SKM-1 treated with dmso at 0.1 percent for 144 hours (cell line): ENCODE results near the gene GRIK4.
"Not testable (repeated sequence)": the region's sequence is repeated elsewhere in the genome, so short reads cannot be mapped to it uniquely, and the experiment has no call there.

ENCODE experiments used
- DNase-seq: peaks from one replicate; lab custom pipeline; 2025; ENCODE audit not compliant: unreplicated experiment; lab: John Stamatoyannopoulos, UW

Gene GRIK4

DNA sequence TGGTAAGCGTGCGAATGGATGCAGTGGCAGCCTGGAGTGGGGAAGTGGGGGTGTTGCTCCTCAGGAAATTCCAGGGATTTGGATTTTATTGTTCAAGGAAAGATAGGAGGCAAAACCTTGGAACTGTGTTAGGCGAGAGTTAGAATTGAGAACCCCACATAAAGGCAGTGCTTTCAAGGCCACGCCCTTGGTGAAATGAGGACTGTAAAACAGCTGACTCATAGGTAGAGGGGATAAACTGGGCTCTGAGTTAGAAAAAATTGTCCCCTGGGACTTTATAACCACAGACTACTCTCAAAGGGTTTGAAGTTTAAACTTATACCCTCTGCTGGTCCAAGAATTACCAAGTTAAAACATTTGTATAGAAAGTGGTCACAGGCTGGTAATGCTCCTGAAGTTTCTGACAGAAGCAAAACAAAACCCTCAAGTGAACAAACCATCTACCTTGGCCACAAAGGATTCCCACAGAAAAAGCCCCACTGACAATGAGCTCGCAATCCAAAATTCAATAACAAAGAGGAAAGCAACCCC lies 262.0 kb downstream of the GRIK4 start:
- DNase-seq = no peak

DNA sequence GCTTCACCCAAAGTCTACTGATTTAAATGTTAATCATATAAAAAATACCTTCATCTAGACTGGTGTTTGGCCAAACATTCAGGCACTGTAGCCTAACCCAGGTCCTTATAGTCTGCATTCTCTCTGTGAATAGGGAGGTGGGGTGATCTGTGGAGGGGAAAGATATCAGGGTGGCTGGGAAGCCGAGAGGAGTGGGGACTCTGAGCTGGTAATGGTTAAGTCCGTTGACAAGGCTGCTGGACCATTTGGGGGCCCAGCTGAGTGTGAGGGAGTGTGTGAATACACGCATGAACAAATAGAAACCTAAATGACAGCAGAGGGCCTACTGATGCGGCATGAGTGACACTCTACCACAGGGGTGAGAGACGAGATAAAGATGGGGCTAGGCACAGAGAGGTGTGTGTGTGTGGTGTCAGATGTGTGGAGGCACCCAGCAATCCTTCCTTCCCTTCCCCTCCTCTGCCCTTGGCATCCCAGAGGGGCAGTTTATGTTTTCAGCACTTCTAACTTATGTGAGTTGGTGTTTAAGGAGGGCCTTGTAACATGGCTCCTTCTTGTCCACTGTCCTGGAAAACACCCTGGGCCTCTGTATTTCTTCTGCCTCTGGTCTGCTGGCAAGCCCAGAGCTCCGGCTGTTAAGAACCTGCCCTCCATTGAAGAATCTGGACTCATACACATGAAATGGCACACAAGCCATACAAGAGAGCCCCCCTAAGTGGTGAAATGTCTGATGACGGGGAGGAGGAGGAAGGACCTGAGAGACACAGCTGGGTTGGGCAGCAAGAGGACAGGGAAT lies 263.2 kb downstream of the GRIK4 start:
- no peak for DNase-seq

GRCh38 chr11:120775986-120776951 lies 264.7 kb downstream of the GRIK4 start:
- DNase-seq = no peak

- DNase-seq = no peak
Measured at GRCh38 chr11:120778685-120779490, 267.3 kb downstream of the GRIK4 start.

GRCh38 chr11:120780239-120780638 lies 268.7 kb downstream of the GRIK4 start:
- no peak for DNase-seq

GRCh38 chr11:120781486-120782120 lies 270.1 kb downstream of the GRIK4 start:
- no peak for DNase-seq

DNA sequence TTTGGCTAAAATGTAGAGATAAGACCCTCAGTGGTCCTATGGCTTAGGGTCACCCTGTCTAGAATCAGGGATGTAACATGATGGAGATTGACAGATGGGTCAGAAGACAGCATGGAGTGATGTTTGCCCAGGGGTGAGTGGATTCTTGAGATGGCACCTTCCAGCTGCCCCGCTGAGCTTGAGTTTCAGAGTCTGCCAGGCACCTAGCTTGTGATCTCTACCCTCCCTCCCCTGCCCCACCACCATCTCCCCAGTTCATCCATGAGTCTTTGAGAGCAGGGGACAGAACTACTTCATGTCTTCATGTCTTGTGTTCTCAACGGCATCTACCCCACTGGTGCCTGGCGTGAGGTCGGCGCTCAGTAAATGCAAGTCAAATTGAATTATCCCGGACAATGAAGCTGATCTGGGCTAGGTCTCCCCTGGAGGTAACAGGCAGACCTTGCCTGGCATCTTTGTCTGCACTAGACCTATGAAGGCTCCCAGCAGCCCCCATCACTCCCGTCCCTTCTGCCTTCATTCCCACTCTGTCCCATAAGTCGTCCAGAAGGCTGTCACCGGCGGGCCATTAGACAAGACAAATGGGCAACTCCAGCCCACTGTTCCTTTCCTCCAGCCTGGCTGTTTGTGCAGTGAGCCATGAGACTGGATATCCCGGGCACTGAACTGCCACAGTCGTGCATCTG lies 273.2 kb downstream of the GRIK4 start:
- no peak for DNase-seq

DNA sequence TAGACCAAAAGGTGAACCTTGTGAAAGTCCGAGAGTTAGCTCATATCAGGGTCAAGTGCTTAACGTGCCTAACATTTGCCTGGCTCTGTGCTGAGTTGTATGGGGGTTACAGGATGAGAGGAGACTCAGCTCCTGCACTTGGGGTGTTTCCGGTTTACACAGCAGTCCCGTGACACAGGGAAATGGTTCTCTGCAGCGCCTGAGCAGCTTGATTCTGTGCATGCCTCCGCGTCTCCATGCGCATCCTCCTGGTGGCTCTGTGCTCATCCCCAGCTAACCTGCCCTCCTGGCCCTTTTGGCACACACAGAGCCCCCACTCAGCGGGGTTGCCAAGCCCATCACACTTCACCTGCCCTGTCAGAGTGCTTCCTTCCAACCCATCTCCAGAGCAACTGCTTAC lies 274.0 kb downstream of the GRIK4 start:
- no peak for DNase-seq

- DNase-seq = no peak
Measured at GRCh38 chr11:120786206-120786735, 274.7 kb downstream of the GRIK4 start.

DNA sequence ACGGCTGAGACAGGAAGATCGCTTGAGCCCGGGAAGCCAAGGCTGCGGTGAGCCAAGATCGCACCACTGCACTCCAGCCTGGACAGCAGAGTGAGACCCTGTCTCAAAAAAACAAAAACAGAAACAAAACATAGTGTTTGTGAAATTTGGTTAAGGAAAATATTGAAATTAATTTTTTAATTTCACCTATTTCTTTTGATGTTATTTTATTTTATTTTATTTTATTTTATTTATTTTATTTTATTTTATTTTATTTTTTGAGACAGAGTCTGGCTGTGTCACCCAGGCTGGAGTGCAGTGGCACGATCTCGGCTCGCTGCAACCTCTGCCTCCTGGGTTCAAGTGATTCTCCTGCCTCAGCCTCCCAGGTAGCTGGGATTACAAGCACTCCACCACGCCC lies 275.7 kb downstream of the GRIK4 start:
- DNase-seq = not testable (repeated sequence)

- no peak for DNase-seq
Measured at GRCh38 chr11:120789391-120789790, 277.8 kb downstream of the GRIK4 start.

- DNase-seq = no peak
Measured at GRCh38 chr11:120792306-120792705, 280.8 kb downstream of the GRIK4 start.

DNA sequence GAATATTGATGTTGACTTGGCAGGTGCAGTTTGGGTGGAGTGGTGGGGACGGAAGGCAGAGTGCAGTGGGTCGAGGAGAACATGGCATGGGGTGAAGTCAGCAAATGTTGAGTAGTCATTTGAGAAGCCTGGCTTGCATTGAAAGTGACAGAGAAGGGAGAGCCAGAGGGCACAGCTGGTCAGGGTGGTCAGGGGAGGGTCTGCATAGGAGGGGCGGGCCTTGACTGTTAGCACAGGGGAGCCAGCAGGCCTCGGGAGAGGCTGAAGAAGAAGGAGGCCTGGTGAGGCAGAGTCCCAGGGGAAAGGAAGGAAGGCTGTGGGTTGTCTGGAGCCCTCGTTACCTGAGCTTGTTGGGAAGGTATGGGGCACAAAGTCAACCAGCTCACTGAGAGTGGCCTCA lies 281.6 kb downstream of the GRIK4 start:
- no peak for DNase-seq

DNA sequence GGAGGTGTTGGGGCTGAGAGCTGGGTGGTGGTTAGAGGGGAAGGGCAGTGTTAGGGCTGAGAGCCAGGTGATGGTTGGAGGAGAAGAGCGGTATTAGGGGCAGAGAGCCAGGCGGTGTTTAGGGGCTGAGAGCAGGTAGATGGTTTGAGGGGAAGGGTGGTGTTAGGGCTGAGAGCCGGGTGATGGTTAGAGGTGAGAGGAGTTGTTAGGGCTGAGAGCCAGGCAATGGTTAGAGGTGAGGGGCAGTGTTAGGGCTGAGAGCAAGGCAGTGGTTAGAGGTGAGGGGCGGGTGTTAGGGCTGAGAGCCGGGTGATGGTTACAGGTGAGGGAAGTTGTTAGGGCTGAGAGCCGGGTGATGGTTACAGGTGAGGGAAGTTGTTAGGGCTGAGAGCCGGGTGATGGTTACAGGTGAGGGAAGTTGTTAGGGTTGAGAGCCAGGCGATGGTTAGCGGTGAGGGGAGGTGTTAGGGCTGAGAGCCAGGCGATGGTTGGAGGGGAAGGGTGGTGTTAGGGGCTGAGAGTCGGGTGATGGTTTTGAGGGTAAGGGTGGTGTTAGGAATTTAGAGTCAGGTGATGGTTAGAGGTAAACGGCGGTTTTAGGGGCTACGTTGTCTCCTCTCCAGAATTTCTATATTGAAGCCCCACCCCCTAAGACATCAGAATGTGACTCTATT lies 282.4 kb downstream of the GRIK4 start:
- DNase-seq = no peak

DNA sequence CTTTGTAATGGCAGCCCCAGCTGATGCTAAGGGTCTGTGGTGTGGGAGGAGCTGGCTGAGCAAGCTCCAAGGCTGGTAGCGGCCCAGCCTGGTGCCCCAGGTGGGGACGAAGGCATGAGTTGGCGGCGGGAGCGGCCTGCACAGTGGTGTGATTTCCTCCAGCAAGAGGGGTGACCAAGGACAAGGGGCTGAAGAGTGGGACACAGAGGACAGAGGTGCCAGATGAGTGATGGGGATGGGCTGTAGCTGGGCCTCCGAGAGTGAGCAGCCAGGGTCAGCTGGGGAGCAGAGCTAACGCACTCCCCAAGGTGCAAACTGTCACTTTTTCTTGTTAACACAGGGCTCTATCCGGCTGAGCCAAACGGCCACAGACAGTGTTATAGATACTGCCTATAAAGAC lies 283.2 kb downstream of the GRIK4 start:
- DNase-seq = no peak

DNA sequence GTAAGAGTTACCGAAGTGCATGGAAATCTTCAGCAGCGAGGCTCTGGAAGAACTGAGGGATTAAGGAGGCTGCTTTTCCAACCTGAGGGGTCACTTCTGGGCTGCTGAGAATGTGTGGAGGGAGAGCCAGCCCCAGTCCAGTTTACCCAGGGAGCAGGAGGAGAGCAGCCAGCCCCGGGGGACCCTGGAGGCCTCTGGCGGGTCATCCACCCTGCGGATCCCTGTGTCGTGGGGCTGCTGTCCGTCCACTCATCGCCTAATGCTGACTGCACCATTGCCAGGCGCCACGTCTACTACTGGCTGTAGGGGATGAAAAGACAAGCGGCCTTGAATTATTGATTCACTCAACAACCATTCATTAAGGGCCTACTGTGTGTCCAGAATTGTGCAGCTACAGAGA lies 283.6 kb downstream of the GRIK4 start:
- no peak for DNase-seq

DNA sequence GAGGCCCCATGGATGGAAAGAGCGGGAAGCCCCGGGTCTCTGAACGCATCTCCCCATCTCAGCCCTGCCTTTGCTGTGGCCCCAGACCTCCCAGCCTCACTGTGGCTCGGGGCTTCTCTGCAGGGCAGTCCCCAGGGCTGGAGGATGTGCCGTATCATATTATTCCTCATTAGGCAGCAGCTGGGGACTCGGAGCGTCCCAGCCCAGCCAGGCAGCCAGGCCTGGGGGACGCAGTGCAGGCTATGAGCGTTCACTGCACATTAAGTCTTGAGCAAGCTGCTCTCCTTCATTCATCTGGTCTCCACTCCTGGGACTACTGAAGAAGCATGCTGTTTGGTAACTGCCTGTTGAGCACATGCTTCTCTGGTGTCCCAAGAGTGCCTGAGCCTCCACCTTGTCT lies 285.6 kb downstream of the GRIK4 start:
- DNase-seq = no peak

- no peak for DNase-seq
Measured at GRCh38 chr11:120798854-120799253, 287.3 kb downstream of the GRIK4 start.

GRCh38 chr11:120800206-120800605 lies 288.7 kb downstream of the GRIK4 start:
- DNase-seq = no peak
